ENCODE measurements around the gene GOSR1.

Gene GOSR1

DNA sequence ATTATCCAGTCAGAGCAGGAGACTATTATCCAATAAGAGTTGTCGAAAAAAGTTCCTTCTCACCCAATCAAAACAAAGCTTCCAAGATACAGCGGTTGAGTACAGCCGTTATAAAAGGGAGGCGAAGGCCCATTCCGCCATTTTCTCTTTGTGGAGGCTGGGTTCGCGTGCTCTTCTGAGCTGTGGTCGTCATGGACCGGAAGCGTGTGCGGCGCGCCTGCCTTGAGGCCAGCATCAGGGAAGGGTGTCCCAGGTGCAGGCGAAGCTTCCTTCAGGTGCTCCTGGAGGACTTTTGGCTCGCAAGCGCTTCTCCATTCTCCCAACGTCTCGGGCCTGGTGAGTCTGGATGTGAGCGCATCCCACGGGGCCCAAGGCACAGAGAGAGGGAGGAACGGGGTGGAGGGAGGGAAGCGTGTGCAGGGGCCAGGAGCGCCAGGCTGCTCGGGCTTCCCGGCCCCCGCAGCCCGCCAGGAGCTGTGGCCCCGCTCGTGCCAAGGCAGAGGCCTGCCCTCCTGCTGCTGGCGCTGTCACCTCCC lies 99.2 kb downstream of the GOSR1 start:
- no peak for DNase-seq
